Keratinocyte (primary cell): Measurements from ENCODE around the gene CACNA2D4. TPM values are rescaled to one million over a fixed set of nuclear protein-coding genes. Genes with fewer than 3 reads are reported as not detected.

Experiments
- DNase-seq: peaks from one replicate; pipeline ENCODE4 v3.0.0-alpha.2; 2011; ENCODE audit warnings: low read depth, missing footprints, low spot score
- FAIRE-seq: peaks from 2 replicates; lab custom pipeline; 2011; peaks lifted over from hg19 to GRCh38; lab: Jason Lieb, UNC
- H2AFZ ChIP-seq: 2 replicates; pipeline ENCODE4 v1.6.0; 2012; ENCODE audit warnings: low read length, control low read depth, inconsistent platforms; ENCODE audit not compliant: control insufficient read depth
- H3K27ac ChIP-seq: 2 replicates; pipeline ENCODE4 v1.5.1; 2011; ENCODE audit warnings: low read length; ENCODE audit not compliant: control insufficient read depth, insufficient read depth
- H3K27me3 ChIP-seq: 3 replicates; pipeline ENCODE4 v1.6.0; 2011; ENCODE audit warnings: low read length; ENCODE audit not compliant: control insufficient read depth, insufficient read depth; ENCODE audit errors: extremely low read depth
- H3K36me3 ChIP-seq, 2 experiments: 2 replicates in 1 of 2; 3 replicates in 1 of 2; pipeline ENCODE4 v1.5.1; 2011; ENCODE audit warnings: low read length in 2 of 2, mild to moderate bottlenecking in 1 of 2; ENCODE audit not compliant: control insufficient read depth in 2 of 2, insufficient read depth in 2 of 2; ENCODE audit errors: extremely low read depth in 1 of 2
- H3K4me1 ChIP-seq: 3 replicates; pipeline ENCODE4 v1.5.1; 2011; ENCODE audit warnings: low read length; ENCODE audit not compliant: control insufficient read depth, insufficient read depth; ENCODE audit errors: extremely low read depth
- H3K4me2 ChIP-seq: 3 replicates; pipeline ENCODE4 v1.6.0; 2011; ENCODE audit warnings: low read depth, low read length; ENCODE audit not compliant: control insufficient read depth, insufficient read depth; ENCODE audit errors: extremely low read depth
- H3K4me3 ChIP-seq, 3 experiments: fragments of 200-600 bp in 1 of 3; sonication (generic) in 1 of 3; 2 replicates in 2 of 3; 3 replicates in 1 of 3; pipeline ENCODE4 v1.5.1; 2011 to 2016; ENCODE audit warnings: low read length in 3 of 3, mild to moderate bottlenecking in 3 of 3, control low read depth in 2 of 3, inconsistent platforms in 1 of 3, low read depth in 1 of 3, mixed read lengths in 1 of 3, mixed run types in 1 of 3, moderate library complexity in 1 of 3; ENCODE audit not compliant: control insufficient read depth in 2 of 3, insufficient read depth in 2 of 3; ENCODE audit errors: extremely low read depth in 1 of 3
- H3K79me2 ChIP-seq: 2 replicates; pipeline ENCODE4 v1.6.0; 2012; ENCODE audit warnings: low read length; ENCODE audit not compliant: control insufficient read depth, insufficient read depth
- H3K9ac ChIP-seq: 3 replicates; pipeline ENCODE4 v1.6.0; 2011; ENCODE audit warnings: low read length; ENCODE audit not compliant: control insufficient read depth, insufficient read depth; ENCODE audit errors: extremely low read depth
- H3K9me1 ChIP-seq: 3 replicates; pipeline ENCODE4 v1.6.0; 2011; ENCODE audit warnings: low read length; ENCODE audit not compliant: control insufficient read depth, insufficient read depth; ENCODE audit errors: extremely low read depth
- H3K9me3 ChIP-seq: 2 replicates; pipeline ENCODE4 v1.5.1; 2012; ENCODE audit warnings: low read depth, low read length; ENCODE audit not compliant: control insufficient read depth
- H4K20me1 ChIP-seq: 3 replicates; pipeline ENCODE4 v1.6.0; 2011; ENCODE audit warnings: low read length; ENCODE audit not compliant: control insufficient read depth, insufficient read depth; ENCODE audit errors: extremely low read depth
- CTCF ChIP-seq, 3 experiments: IDR thresholded peaks in 1 of 3; conservative IDR thresholded peaks in 1 of 3; optimal IDR thresholded peaks in 1 of 3; 2 replicates in 2 of 3; 3 replicates in 1 of 3; pipeline versions ENCODE3 to v1.5.1; 2011; ENCODE audit warnings: low read length in 3 of 3, mild to moderate bottlenecking in 3 of 3, moderate library complexity in 2 of 3, control low read depth in 1 of 3, inconsistent platforms in 1 of 3; ENCODE audit not compliant: insufficient read depth in 2 of 3; ENCODE audit errors: extremely low read depth in 1 of 3
- EZH2 ChIP-seq: IDR thresholded peaks from one replicate; pipeline ENCODE4 v1.6.1; 2012; ENCODE audit warnings: inconsistent platforms, mild to moderate bottlenecking, low read length, moderate library complexity
- dilution Hi-C: fragments of 300-500 bp; cut with MboI; formaldehyde crosslinking; loops from one replicate; pipeline ENCODE4 v1.7.0; 2020; ENCODE audit warnings: low sequenced_read_pairs; ENCODE audit not compliant: extremely low pct_ligation_motif_present
- polyA plus RNA-seq, 5 experiments: library from polyadenylated mRNA; depleted of rRNA in 3 of 5; stranded (reverse) in 3 of 5; stranded (forward) in 1 of 5; unstranded in 1 of 5; fragments of >200 nt; gene quantifications; 1 replicate in 1 of 5; 2 replicates in 3 of 5; 3 replicates in 1 of 5; pipeline versions ENCODE4 v1.2.1 to v1.2.3, GENCODE V29; 2011 to 2012; ENCODE audit warnings: missing spikeins in 2 of 5, low read depth in 1 of 5, low replicate concordance in 1 of 5

Gene CACNA2D4
- polyA plus RNA-seq, 1 donor (not counting 4 experiments of a cell fraction or from before 2014, with no cell fraction given): 0.09 TPM

- no peaks in the 10 kb centered on the region for H4K20me1 ChIP-seq
- no peaks in the 10 kb centered on the region for H3K4me1 ChIP-seq
- no peak for TF ChIP-seq CTCF (optimal IDR thresholded peaks at IDR 0.05 in 1 of 3, IDR thresholded peaks at IDR 0.05 in 1 of 3, conservative IDR thresholded peaks at IDR 0.05 in 1 of 3; ENCODE audit: extremely low read depth in 1 of 3, insufficient read depth in 2 of 3, low read length in 3 of 3)
- no peak for TF ChIP-seq EZH2
- H3K9me3 ChIP-seq: no peaks in the 10 kb centered on the region
- DNase-seq: no peak
- H3K36me3 ChIP-seq: no peaks in the 10 kb centered on the region
- H3K9ac ChIP-seq: no peak overlapping the region
- dilution Hi-C loops: no loop called here
- no peaks in the 10 kb centered on the region for H3K9me1 ChIP-seq
- H2AFZ ChIP-seq: no peak overlapping the region
- no peak overlapping the region for H3K27ac ChIP-seq
- no peak overlapping the region for H3K4me3 ChIP-seq
- FAIRE-seq: no peak
- no peaks in the 10 kb centered on the region for H3K79me2 ChIP-seq
- peaks cover 43% of the 10 kb centered on the region for H3K27me3 ChIP-seq
- no peak overlapping the region for H3K4me2 ChIP-seq
Observed at GRCh38 chr12:1916371-1917171, 1.9 kb downstream of the CACNA2D4 start.

- Histone ChIP-seq H3K9ac (no peak overlapping the region), H3K4me2 (no peak overlapping the region), H4K20me1 (no peaks in the 10 kb centered on the region), H3K4me3 (no peak overlapping the region), H3K27ac (no peak overlapping the region), H2AFZ (no peak overlapping the region), H3K79me2 (no peaks in the 10 kb centered on the region), H3K36me3 (no peaks in the 10 kb centered on the region), H3K27me3 (peaks cover 43% of the 10 kb centered on the region), H3K9me3 (no peaks in the 10 kb centered on the region), H3K9me1 (no peaks in the 10 kb centered on the region), H3K4me1 (no peaks in the 10 kb centered on the region)
- dilution Hi-C loops: no loop called here
- DNase-seq (no peak), FAIRE-seq (no peak)
- TF ChIP-seq EZH2 (no peak), CTCF (optimal IDR thresholded peaks at IDR 0.05 in 1 of 3, IDR thresholded peaks at IDR 0.05 in 1 of 3, conservative IDR thresholded peaks at IDR 0.05 in 1 of 3; ENCODE audit: extremely low read depth in 1 of 3, insufficient read depth in 2 of 3, low read length in 3 of 3) (no peak)
Observed at GRCh38 chr12:1915082-1915968, 3.1 kb downstream of the CACNA2D4 start.
